ENCODE data around the gene ZMAT3.
"Not testable (repeated sequence)": the region's sequence is repeated elsewhere in the genome, so short reads cannot be mapped to it uniquely, and the experiment has no call there.

The ZMAT3 gene

DNA sequence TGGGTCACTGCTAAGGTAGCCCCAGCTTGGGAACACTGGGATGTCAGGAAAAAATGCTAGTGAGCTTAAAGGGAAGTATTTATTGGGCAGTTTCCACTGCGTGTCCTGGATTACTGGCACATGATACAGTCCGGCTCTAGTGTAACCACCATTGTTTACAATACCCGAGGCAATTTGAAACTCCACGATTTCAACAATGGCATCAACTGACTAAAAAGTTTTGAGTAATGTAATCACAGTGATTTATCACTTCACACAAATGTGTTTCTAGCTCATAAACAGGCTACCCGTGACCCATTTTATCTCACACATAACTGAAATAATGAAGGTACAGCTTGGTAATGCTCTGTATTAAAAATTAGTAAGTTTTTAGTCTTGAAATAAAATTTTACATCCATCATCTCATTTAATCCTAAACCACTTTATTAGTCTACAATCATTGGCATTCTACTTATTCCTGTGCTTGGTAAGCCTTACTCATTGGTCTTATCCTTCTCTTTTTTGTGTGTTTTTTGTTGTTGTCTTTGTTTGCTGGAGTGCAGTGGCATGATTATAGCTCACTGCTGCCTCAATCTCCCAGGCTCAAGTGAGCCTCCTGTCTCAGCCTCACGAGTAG is 7.6 kb downstream of the ZMAT3 start:
- Histone ChIP-seq H3K4me1 (ENCODE audit: low read depth, poor library complexity, severe bottlenecking) (no peaks in the 10 kb centered on the region), H2AFZ (ENCODE audit: low read depth) (no peak overlapping the region), H3K36me3 (ENCODE audit: insufficient read depth) (no peaks in the 10 kb centered on the region), H3K9ac (no peak overlapping the region), H3K27me3 (ENCODE audit: insufficient read depth, low read depth) (no peaks in the 10 kb centered on the region; the same call in 1 of the 2 replicates), H3K4me2 (no peak overlapping the region), H3K4me3 (IDR thresholded peaks at IDR 0.05; ENCODE audit: insufficient read depth, low read depth, low read length) (no peak overlapping the region), H3K79me2 (ENCODE audit: insufficient read depth, low read depth) (no peaks in the 10 kb centered on the region), H3K27ac (no peak overlapping the region), H4K20me1 (ENCODE audit: insufficient read depth) (no peaks in the 10 kb centered on the region)
- TF ChIP-seq CTCF (conservative IDR thresholded peaks at IDR 0.05; ENCODE audit: low read depth, low read length): no peak

DNA sequence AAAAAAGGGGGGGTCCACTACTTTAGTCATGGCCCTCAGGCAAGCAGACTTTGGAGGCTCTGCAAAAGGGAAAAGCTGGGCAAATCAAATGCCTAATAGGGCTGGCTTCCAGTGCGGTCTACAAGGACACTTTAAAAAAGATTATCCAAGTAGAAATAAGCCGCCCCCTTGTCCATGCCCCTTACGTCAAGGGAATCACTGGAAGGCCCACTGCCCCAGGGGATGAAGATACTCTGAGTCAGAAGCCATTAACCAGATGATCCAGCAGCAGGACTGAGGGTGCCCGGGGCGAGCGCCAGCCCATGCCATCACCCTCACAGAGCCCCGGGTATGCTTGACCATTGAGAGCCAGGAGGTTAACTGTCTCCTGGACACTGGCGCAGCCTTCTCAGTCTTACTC is 15.3 kb downstream of the ZMAT3 start:
- TF ChIP-seq CTCF (conservative IDR thresholded peaks at IDR 0.05; ENCODE audit: low read depth, low read length): no peak
- Histone ChIP-seq H4K20me1 (ENCODE audit: insufficient read depth) (no peaks in the 10 kb centered on the region), H3K36me3 (ENCODE audit: insufficient read depth) (no peaks in the 10 kb centered on the region)

DNA sequence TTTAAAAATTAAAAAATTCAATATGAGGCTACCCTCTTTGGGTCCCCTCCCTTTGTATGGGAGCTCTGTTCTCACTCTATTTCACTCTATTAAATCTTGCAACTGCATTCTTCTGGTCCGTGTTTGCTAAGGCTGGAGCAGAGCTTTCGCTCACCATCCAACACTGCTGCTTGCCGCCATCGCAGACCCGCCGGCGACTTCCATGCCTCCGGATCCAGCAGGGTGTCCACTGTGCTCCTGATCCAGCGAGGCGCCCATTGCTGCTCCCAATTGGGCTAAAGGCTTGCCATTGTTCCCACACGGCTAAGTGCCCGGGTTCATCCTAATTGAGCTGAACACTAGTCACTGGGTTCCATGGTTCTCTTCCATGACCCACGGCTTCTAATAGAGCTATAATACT is 17.0 kb downstream of the ZMAT3 start:
- H3K79me2 ChIP-seq (ENCODE audit: insufficient read depth, low read depth); H3K36me3 ChIP-seq (ENCODE audit: insufficient read depth); H3K4me3 ChIP-seq (IDR thresholded peaks at IDR 0.05; ENCODE audit: insufficient read depth, low read depth, low read length); H3K27ac ChIP-seq; H3K9ac ChIP-seq; H3K4me2 ChIP-seq; H2AFZ ChIP-seq (ENCODE audit: low read depth); H4K20me1 ChIP-seq (ENCODE audit: insufficient read depth); H3K27me3 ChIP-seq (ENCODE audit: insufficient read depth, low read depth); H3K4me1 ChIP-seq (ENCODE audit: low read depth, poor library complexity, severe bottlenecking): not testable (repeated sequence)

More for the DNA sequence above, 15.3 kb downstream of the ZMAT3 start:
- Histone ChIP-seq H3K27ac (no peak overlapping the region), H3K4me1 (ENCODE audit: low read depth, poor library complexity, severe bottlenecking) (no peaks in the 10 kb centered on the region), H3K4me2 (no peak overlapping the region), H3K27me3 (ENCODE audit: insufficient read depth, low read depth) (no peaks in the 10 kb centered on the region), H3K9ac (no peak overlapping the region), H2AFZ (ENCODE audit: low read depth) (no peak overlapping the region), H3K79me2 (ENCODE audit: insufficient read depth, low read depth) (no peaks in the 10 kb centered on the region), H3K4me3 (IDR thresholded peaks at IDR 0.05; ENCODE audit: insufficient read depth, low read depth, low read length) (no peak overlapping the region)

GRCh38 chr3:179046497-179047353 is 24.9 kb downstream of the ZMAT3 start:
- Histone ChIP-seq H3K27me3 (ENCODE audit: insufficient read depth, low read depth) (no peaks in the 10 kb centered on the region), H2AFZ (ENCODE audit: low read depth) (no peak overlapping the region), H3K79me2 (ENCODE audit: insufficient read depth, low read depth) (no peaks in the 10 kb centered on the region; the same call in 1 of the 2 replicates), H3K4me3 (IDR thresholded peaks at IDR 0.05; ENCODE audit: insufficient read depth, low read depth, low read length) (no peak overlapping the region), H3K36me3 (ENCODE audit: insufficient read depth) (no peaks in the 10 kb centered on the region), H4K20me1 (ENCODE audit: insufficient read depth) (no peaks in the 10 kb centered on the region), H3K9ac (no peak overlapping the region), H3K27ac (no peak overlapping the region), H3K4me1 (ENCODE audit: low read depth, poor library complexity, severe bottlenecking) (no peaks in the 10 kb centered on the region), H3K4me2 (no peak overlapping the region)
- no peak for TF ChIP-seq CTCF (conservative IDR thresholded peaks at IDR 0.05; ENCODE audit: low read depth, low read length)
